IMR-90 (cell line): ENCODE measurements around the gene TRIM44. TPM values are rescaled to one million over a fixed set of nuclear protein-coding genes. Genes with fewer than 3 reads are reported as not detected.

Experiments
- ATAC-seq: fragments of 200-7000 bp; cut with Tn5 transposase; 2 replicates; pipeline ENCODE4 v1.9.1; 2020; ENCODE audit warnings: low read depth, mild to moderate bottlenecking, moderate library complexity
- BruUV-seq: library from RNA; stranded (reverse); fragments of 400-500 nt; replicated peaks from 2 replicates; lab custom pipeline; 2021; lab: Mats Ljungman, UMichigan
- CTCF ChIA-PET: fragments of 300-600 bp; formaldehyde crosslinking; extraction: SDS; loops from one replicate; lab custom pipeline; 2021; ENCODE audit warnings: antibody characterized with exemption; lab: Yijun Ruan, JAX
- POLR2A ChIA-PET: fragments of 300-600 bp; sonication (Branson Sonifier 250); formaldehyde crosslinking; loops from one replicate; lab custom pipeline; 2022; ENCODE audit warnings: antibody characterized with exemption; ENCODE audit not compliant: unreplicated experiment; lab: Charles Lee
- DNase-seq: peaks from one replicate; pipeline ENCODE4 v3.0.0; 2013
- H2AFZ ChIP-seq: replicated peaks from 2 replicates; pipeline ENCODE3; 2013; ENCODE audit warnings: low read length, mild to moderate bottlenecking; ENCODE audit not compliant: poor library complexity
- H2AK5ac ChIP-seq: 2 replicates; pipeline ENCODE4 v1.6.1; 2013; ENCODE audit warnings: low read depth, low read length, inconsistent platforms
- H2AK9ac ChIP-seq: replicated peaks from 2 replicates; pipeline ENCODE3; 2013; ENCODE audit warnings: mild to moderate bottlenecking, low read depth, low read length, moderate library complexity; ENCODE audit not compliant: poor library complexity
- H2BK120ac ChIP-seq: 2 replicates; pipeline ENCODE4 v1.6.1; 2013; ENCODE audit warnings: low read depth, low read length, inconsistent platforms
- H2BK15ac ChIP-seq: 3 replicates; pipeline ENCODE4 v1.6.1; 2013; ENCODE audit warnings: low read depth, low read length, inconsistent platforms
- H2BK20ac ChIP-seq: 2 replicates; pipeline ENCODE4 v1.6.1; 2013; ENCODE audit warnings: low read depth, mild to moderate bottlenecking, inconsistent platforms, low read length, moderate library complexity
- H2BK5ac ChIP-seq: 2 replicates; pipeline ENCODE4 v1.6.1; 2013; ENCODE audit warnings: mild to moderate bottlenecking, low read depth, low read length, inconsistent platforms; ENCODE audit not compliant: poor library complexity, severe bottlenecking
- H3K14ac ChIP-seq: replicated peaks from 2 replicates; pipeline ENCODE4 v1.6.1; 2013; ENCODE audit warnings: low read depth, low read length, inconsistent platforms
- H3K18ac ChIP-seq: 2 replicates; pipeline ENCODE4 v1.6.1; 2013; ENCODE audit warnings: low read depth, low read length, control low read depth
- H3K23ac ChIP-seq: 2 replicates; pipeline ENCODE4 v1.6.1; 2013; ENCODE audit warnings: low read depth, low read length, inconsistent platforms
- H3K27ac ChIP-seq: 2 replicates; pipeline ENCODE4 v1.5.1; 2013; ENCODE audit warnings: mild to moderate bottlenecking, control low read depth, low read length; ENCODE audit not compliant: insufficient read depth
- H3K27me3 ChIP-seq: 2 replicates; pipeline ENCODE4 v1.6.1; 2013; ENCODE audit warnings: low read length; ENCODE audit not compliant: control insufficient read depth, insufficient read depth
- H3K36me3 ChIP-seq: 2 replicates; pipeline ENCODE4 v1.6.1; 2013; ENCODE audit warnings: low read length, mixed read lengths; ENCODE audit not compliant: control insufficient read depth, insufficient read depth
- H3K4ac ChIP-seq: 2 replicates; pipeline ENCODE4 v1.6.1; 2013; ENCODE audit warnings: low read depth, low read length, inconsistent platforms
- H3K4me1 ChIP-seq: 2 replicates; pipeline ENCODE4 v1.6.1; 2013; ENCODE audit warnings: low read length, mixed read lengths; ENCODE audit not compliant: control insufficient read depth, insufficient read depth
- H3K4me2 ChIP-seq: 2 replicates; pipeline ENCODE4 v1.6.1; 2013; ENCODE audit warnings: low read depth, mild to moderate bottlenecking, control low read depth, low read length, moderate library complexity
- H3K4me3 ChIP-seq: 2 replicates; pipeline ENCODE4 v1.5.1; 2013; ENCODE audit warnings: low read depth, mild to moderate bottlenecking, control low read depth, low read length, moderate library complexity; ENCODE audit not compliant: insufficient read depth
- H3K56ac ChIP-seq: 2 replicates; pipeline ENCODE4 v1.6.1; 2013; ENCODE audit warnings: low read length, inconsistent platforms; ENCODE audit not compliant: insufficient read depth; ENCODE audit errors: extremely low read depth
- H3K79me1 ChIP-seq, 2 experiments: 2 replicates each; pipeline ENCODE4 v1.6.1; 2013; ENCODE audit warnings: low read length in 2 of 2, inconsistent platforms in 1 of 2, low read depth in 1 of 2
- H3K9ac ChIP-seq: 2 replicates; pipeline ENCODE4 v1.6.1; 2013; ENCODE audit warnings: low read depth, low read length, control low read depth
- H3K9me1 ChIP-seq: 2 replicates; pipeline ENCODE4 v1.6.1; 2013; ENCODE audit warnings: low read length, inconsistent platforms; ENCODE audit not compliant: insufficient read depth
- H3K9me3 ChIP-seq: 2 replicates; pipeline ENCODE4 v1.6.1; 2013; ENCODE audit warnings: low read length; ENCODE audit not compliant: control insufficient read depth, insufficient read depth
- H4K20me1 ChIP-seq: 2 replicates; pipeline ENCODE4 v1.6.1; 2013; ENCODE audit warnings: low read length, inconsistent platforms; ENCODE audit not compliant: insufficient read depth
- H4K5ac ChIP-seq: 2 replicates; pipeline ENCODE4 v1.6.1; 2013; ENCODE audit warnings: mild to moderate bottlenecking, low read depth, low read length, control low read depth
- H4K8ac ChIP-seq, 2 experiments: 2 replicates each; pipeline ENCODE4 v1.6.1; 2013; ENCODE audit warnings: low read depth in 2 of 2, low read length in 2 of 2, control low read depth in 1 of 2, inconsistent platforms in 1 of 2
- H4K91ac ChIP-seq: 2 replicates; pipeline ENCODE4 v1.6.1; 2013; ENCODE audit warnings: low read depth, low read length, inconsistent platforms; ENCODE audit not compliant: insufficient read depth
- BHLHE40 ChIP-seq: fragments of 150-350 bp; IDR thresholded peaks from 2 replicates; pipeline ENCODE4 v1.6.1; 2016; ENCODE audit warnings: mild to moderate bottlenecking, low read depth, low read length
- CEBPB ChIP-seq: IDR thresholded peaks from 2 replicates; pipeline ENCODE4 v1.6.1; 2012; ENCODE audit warnings: low read depth, low read length, improper control_type of control experiment
- CHD1 ChIP-seq: IDR thresholded peaks from 2 replicates; pipeline ENCODE4 v1.6.1; 2012; ENCODE audit warnings: low read depth, low read length, improper control_type of control experiment
- ELK1 ChIP-seq: fragments of 150-350 bp; IDR thresholded peaks from 2 replicates; pipeline ENCODE4 v1.6.1; 2016; ENCODE audit warnings: low read depth, mild to moderate bottlenecking, low read length, moderate library complexity, borderline replicate concordance
- FOS ChIP-seq: fragments of 150-350 bp; IDR thresholded peaks from 2 replicates; pipeline ENCODE4 v1.6.1; 2016; ENCODE audit warnings: low read depth, low read length
- MAFK ChIP-seq: IDR thresholded peaks from 2 replicates; pipeline ENCODE4 v1.6.1; 2012; ENCODE audit warnings: low read depth, low read length, improper control_type of control experiment
- MAZ ChIP-seq: IDR thresholded peaks from 2 replicates; pipeline ENCODE4 v1.6.1; 2012; ENCODE audit warnings: low read depth, mild to moderate bottlenecking, low read length, improper control_type of control experiment, moderate library complexity, borderline replicate concordance
- MXI1 ChIP-seq: IDR thresholded peaks from 2 replicates; pipeline ENCODE4 v1.6.1; 2012; ENCODE audit warnings: low read depth, mild to moderate bottlenecking, low read length, moderate library complexity, borderline replicate concordance
- NFE2L2 ChIP-seq: fragments of 150-350 bp; IDR thresholded peaks from 2 replicates; pipeline ENCODE4 v1.6.1; 2016; ENCODE audit warnings: low read depth, mild to moderate bottlenecking, low read length
- POLR2A ChIP-seq: IDR thresholded peaks from 2 replicates; pipeline ENCODE4 v1.6.1; 2012; ENCODE audit warnings: mild to moderate bottlenecking, low read depth, low read length
- RAD21 ChIP-seq: IDR thresholded peaks from 2 replicates; pipeline ENCODE4 v1.6.1; 2012; ENCODE audit warnings: low read length, improper control_type of control experiment
- RCOR1 ChIP-seq: IDR thresholded peaks from 2 replicates; pipeline ENCODE4 v1.6.1; 2012; ENCODE audit warnings: mild to moderate bottlenecking, low read length, improper control_type of control experiment; ENCODE audit not compliant: insufficient replicate concordance
- RFX5 ChIP-seq: IDR thresholded peaks from 2 replicates; pipeline ENCODE4 v1.8.0; 2012; ENCODE audit warnings: low read depth, mild to moderate bottlenecking, low read length, moderate library complexity
- SMC3 ChIP-seq: fragments of 150-350 bp; IDR thresholded peaks from 2 replicates; pipeline ENCODE4 v1.6.1; 2016; ENCODE audit warnings: low read depth, mild to moderate bottlenecking, antibody characterized with exemption, low read length, moderate library complexity
- WGBS, 2 experiments: methylation state at CpG; one replicate each; pipeline versions ENCODE4 v1.1.5 to v1.1.7; 2013; ENCODE audit warnings: missing lambda C conversion rate in 2 of 2; ENCODE audit not compliant: insufficient read length in 1 of 2; ENCODE audit errors: extremely low coverage in 2 of 2; 5-methylcytosine and 5-hydroxymethylcytosine counted together
- dilution Hi-C: fragments of 300-500 bp; cut with HindIII; formaldehyde crosslinking; loops from one replicate; pipeline ENCODE4 v1.14.3; 2018; ENCODE audit warnings: low sequenced_read_pairs; ENCODE audit not compliant: unreplicated experiment
- in situ Hi-C: fragments of 300-500 bp; cut with MboI; formaldehyde crosslinking; loops from 3 replicates; pipeline ENCODE4 v1.14.3; 2019; ENCODE audit warnings: low sequenced_read_pairs, inconsistent platforms, mixed read lengths
- intact Hi-C: fragments of 100-400 bp; cut with micrococcal nuclease; formaldehyde crosslinking; loops from 2 replicates; pipeline ENCODE4 v1.10.0; 2022
- polyA plus RNA-seq, 3 experiments: library from polyadenylated mRNA; depleted of rRNA; stranded (reverse); fragments of >200 nt; gene quantifications; 2 replicates each; pipeline ENCODE4 v1.2.3, GENCODE V29; 2012; ENCODE audit warnings: low replicate concordance in 1 of 3
- total RNA-seq: library from RNA; depleted of rRNA; stranded (reverse); fragments of >200 nt; gene quantifications from 2 replicates; pipeline ENCODE4 v1.2.3, GENCODE V29; 2012
- TF ChIP-seq, protein P1 (sequence below): conservative IDR thresholded peaks from 2 replicates; pipeline ENCODE4 v1.5.1; 2012; ENCODE audit warnings: mild to moderate bottlenecking, low read depth, low read length, improper control_type of control experiment
- TF ChIP-seq, protein P2 (sequence below): fragments of 150-350 bp; IDR thresholded peaks from 2 replicates; pipeline ENCODE4 v1.6.1; 2017; ENCODE audit warnings: mild to moderate bottlenecking, antibody characterized with exemption, low read length, low read depth

Gene TRIM44
- total and polyA plus RNA-seq, 2 of the 4 experiments (the other 2 are of a cell fraction): 50.7 to 104 TPM

DNA sequence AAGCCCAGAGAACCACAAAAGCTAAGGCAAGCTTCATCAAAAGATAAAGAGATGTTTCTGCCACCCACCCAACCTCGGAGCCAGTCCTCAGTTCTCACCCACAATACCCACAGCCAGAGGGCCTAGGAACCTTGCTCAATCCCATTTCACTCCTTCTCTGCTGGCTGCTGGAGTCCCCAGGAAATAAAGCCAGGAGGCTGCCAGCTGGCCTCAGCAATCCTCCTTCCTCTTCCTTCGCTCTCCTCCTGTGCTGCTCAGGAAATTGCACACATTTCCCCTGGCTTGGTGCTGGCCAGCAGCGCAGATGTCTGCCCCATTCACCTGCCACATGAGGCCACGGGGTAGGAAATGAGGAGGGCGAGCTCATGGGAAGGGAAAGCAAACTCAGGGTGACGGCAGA lies 189.5 kb downstream of the TRIM44 start:
- Histone ChIP-seq H4K20me1 (no peaks in the 10 kb centered on the region), H4K5ac (no peak overlapping the region), H3K79me1 (no peaks in the 10 kb centered on the region), H4K8ac (no peak overlapping the region), H3K14ac (no peak overlapping the region), H3K27ac (no peak overlapping the region), H2BK15ac (no peak overlapping the region), H3K36me3 (no peaks in the 10 kb centered on the region), H2AFZ (no peak overlapping the region), H2AK5ac (no peak overlapping the region), H4K91ac (no peak overlapping the region), H3K4me1 (no peaks in the 10 kb centered on the region), H3K56ac (no peak overlapping the region), H3K23ac (no peak overlapping the region), H2BK5ac (no peak overlapping the region), H3K9me3 (no peaks in the 10 kb centered on the region), H3K9ac (no peak overlapping the region), H3K4me2 (no peak overlapping the region), H3K4me3 (no peak overlapping the region), H2AK9ac (no peak overlapping the region), H3K27me3 (peaks cover 34% of the 10 kb centered on the region), H3K4ac (no peak overlapping the region), H2BK120ac (no peak overlapping the region), H2BK20ac (no peak overlapping the region), H3K9me1 (no peaks in the 10 kb centered on the region), H3K18ac (no peak overlapping the region)
- DNase-seq (no peak), ATAC-seq (no peak)
- dilution Hi-C loops (no loop called here), in situ Hi-C loops (no loop called here), intact Hi-C loops (no loop called here)
- WGBS, 2 experiments: 0% methylated on average over 1 of the region's 6 CpGs; no CpG with 5 or more reads in 1 of the 2 experiments
- TF ChIP-seq, protein P1, sequence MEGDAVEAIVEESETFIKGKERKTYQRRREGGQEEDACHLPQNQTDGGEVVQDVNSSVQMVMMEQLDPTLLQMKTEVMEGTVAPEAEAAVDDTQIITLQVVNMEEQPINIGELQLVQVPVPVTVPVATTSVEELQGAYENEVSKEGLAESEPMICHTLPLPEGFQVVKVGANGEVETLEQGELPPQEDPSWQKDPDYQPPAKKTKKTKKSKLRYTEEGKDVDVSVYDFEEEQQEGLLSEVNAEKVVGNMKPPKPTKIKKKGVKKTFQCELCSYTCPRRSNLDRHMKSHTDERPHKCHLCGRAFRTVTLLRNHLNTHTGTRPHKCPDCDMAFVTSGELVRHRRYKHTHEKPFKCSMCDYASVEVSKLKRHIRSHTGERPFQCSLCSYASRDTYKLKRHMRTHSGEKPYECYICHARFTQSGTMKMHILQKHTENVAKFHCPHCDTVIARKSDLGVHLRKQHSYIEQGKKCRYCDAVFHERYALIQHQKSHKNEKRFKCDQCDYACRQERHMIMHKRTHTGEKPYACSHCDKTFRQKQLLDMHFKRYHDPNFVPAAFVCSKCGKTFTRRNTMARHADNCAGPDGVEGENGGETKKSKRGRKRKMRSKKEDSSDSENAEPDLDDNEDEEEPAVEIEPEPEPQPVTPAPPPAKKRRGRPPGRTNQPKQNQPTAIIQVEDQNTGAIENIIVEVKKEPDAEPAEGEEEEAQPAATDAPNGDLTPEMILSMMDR: no peak
- TF ChIP-seq NFE2L2 (no peak), MAFK (no peak), MAZ (no peak), CHD1 (no peak), ELK1 (no peak), FOS (no peak), SMC3 (no peak), RFX5 (no peak), RAD21 (no peak), BHLHE40 (no peak), RCOR1 (no peak), POLR2A (no peak), MXI1 (no peak), CEBPB (no peak)
- TF ChIP-seq, protein P2, sequence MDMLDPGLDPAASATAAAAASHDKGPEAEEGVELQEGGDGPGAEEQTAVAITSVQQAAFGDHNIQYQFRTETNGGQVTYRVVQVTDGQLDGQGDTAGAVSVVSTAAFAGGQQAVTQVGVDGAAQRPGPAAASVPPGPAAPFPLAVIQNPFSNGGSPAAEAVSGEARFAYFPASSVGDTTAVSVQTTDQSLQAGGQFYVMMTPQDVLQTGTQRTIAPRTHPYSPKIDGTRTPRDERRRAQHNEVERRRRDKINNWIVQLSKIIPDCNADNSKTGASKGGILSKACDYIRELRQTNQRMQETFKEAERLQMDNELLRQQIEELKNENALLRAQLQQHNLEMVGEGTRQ: no peak
- CTCF ChIA-PET: no interaction called here
- POLR2A ChIA-PET: no interaction called here
- BruUV-seq: no TSS peak
